Measurements from ENCODE around the gene ORMDL3.

GRCh38 chr17:39922006-39922405 is 5.4 kb downstream of the ORMDL3 start:
- TF ChIP-seq POLR2A (IDR thresholded peaks at IDR 0.05): no peak
- no peak for TF ChIP-seq CTCF (IDR thresholded peaks at IDR 0.05)
